Neural cell (in vitro differentiated cells): ENCODE measurements around the gene STARD13. TPM values are rescaled to one million over a fixed set of nuclear protein-coding genes. Genes with fewer than 3 reads are reported as not detected.

Experiments used
- H2AFZ ChIP-seq: fragments of 200-600, 300-800 bp; sonication (generic), shearing (Covaris generic); 2 replicates; pipeline ENCODE4 v1.6.0; 2014; ENCODE audit warnings: low read depth, mild to moderate bottlenecking, antibody characterized with exemption, low read length, moderate library complexity
- H3F3A ChIP-seq: fragments of 200-600 bp; shearing (Covaris generic); 2 replicates; pipeline ENCODE4 v1.6.1; 2016; ENCODE audit warnings: mild to moderate bottlenecking, moderate library complexity, mixed read lengths, antibody characterized with exemption, low read length; ENCODE audit not compliant: insufficient read depth, poor library complexity, severe bottlenecking
- H3K27ac ChIP-seq: fragments of 200-600, 300-800 bp; sonication (generic), shearing (Covaris generic); 2 replicates; pipeline ENCODE4 v1.5.1; 2014; ENCODE audit warnings: mild to moderate bottlenecking, low read length, moderate library complexity
- H3K27me3 ChIP-seq: fragments of 300-800, 200-600 bp; sonication (generic), shearing (Covaris generic); 2 replicates; pipeline ENCODE4 v1.6.0; 2014; ENCODE audit warnings: mild to moderate bottlenecking, low read depth, low read length, moderate library complexity; ENCODE audit not compliant: insufficient read depth
- H3K36me3 ChIP-seq: fragments of 300-800, 200-600 bp; sonication (generic), shearing (Covaris generic); 2 replicates; pipeline ENCODE4 v1.5.1; 2014; ENCODE audit warnings: mild to moderate bottlenecking, antibody characterized with exemption, low read length, moderate library complexity; ENCODE audit not compliant: insufficient read depth
- H3K4me2 ChIP-seq: fragments of 300-800, 200-600 bp; sonication (generic), shearing (Covaris generic); 2 replicates; pipeline ENCODE4 v1.6.0; 2014; ENCODE audit warnings: mild to moderate bottlenecking, low read length
- H3K4me3 ChIP-seq: fragments of 300-800, 200-600 bp; sonication (generic), shearing (Covaris generic); 2 replicates; pipeline ENCODE4 v1.5.1; 2014; ENCODE audit warnings: mild to moderate bottlenecking, low read length, moderate library complexity
- H3K79me2 ChIP-seq: fragments of 200-600 bp; shearing (Covaris generic); replicated peaks from 2 replicates; pipeline ENCODE4 v1.6.0; 2014; ENCODE audit warnings: mild to moderate bottlenecking, low read length, moderate library complexity; ENCODE audit not compliant: insufficient read depth
- H3K9ac ChIP-seq: fragments of 300-800, 200-600 bp; sonication (generic), shearing (Covaris generic); 2 replicates; pipeline ENCODE4 v1.6.1; 2016; ENCODE audit warnings: mild to moderate bottlenecking, low read length, mixed read lengths
- H3K9me2 ChIP-seq: fragments of 200-600 bp; shearing (Covaris generic); 2 replicates; pipeline ENCODE4 v1.6.1; 2016; ENCODE audit warnings: mild to moderate bottlenecking, low read length, mixed read lengths; ENCODE audit not compliant: insufficient read depth
- H3K9me3 ChIP-seq: fragments of 200-600, 300-800 bp; sonication (generic), shearing (Covaris generic); 2 replicates; pipeline ENCODE4 v1.6.1; 2016; ENCODE audit warnings: mild to moderate bottlenecking, mixed run types, low read length, moderate library complexity, mixed read lengths
- H4K20me1 ChIP-seq: fragments of 200-600 bp; shearing (Covaris generic); 2 replicates; pipeline ENCODE4 v1.6.1; 2016; ENCODE audit warnings: mild to moderate bottlenecking, mixed run types; ENCODE audit not compliant: insufficient read depth
- EP300 ChIP-seq: fragments of 450-650 bp; conservative IDR thresholded peaks from 2 replicates; pipeline ENCODE4 v1.6.1; 2014; ENCODE audit warnings: antibody characterized with exemption, mild to moderate bottlenecking, moderate library complexity; ENCODE audit not compliant: poor library complexity, severe bottlenecking
- EZH2 ChIP-seq: fragments of 200-600, 300-800 bp; shearing (Covaris generic), sonication (generic); IDR thresholded peaks from 2 replicates; pipeline ENCODE4 v1.6.1; 2014; ENCODE audit warnings: antibody characterized with exemption, low read length, borderline replicate concordance, mild to moderate bottlenecking; ENCODE audit not compliant: insufficient read depth, poor library complexity, severe bottlenecking
- MXI1 ChIP-seq: fragments of 450-650 bp; conservative IDR thresholded peaks from 2 replicates; pipeline ENCODE4 v1.6.1; 2014; ENCODE audit warnings: antibody characterized with exemption, mild to moderate bottlenecking; ENCODE audit not compliant: poor library complexity, severe bottlenecking
- POLR2AphosphoS5 ChIP-seq: IDR thresholded peaks from 2 replicates; pipeline ENCODE4 v1.6.1; 2012
- RAD21 ChIP-seq: fragments of 450-650 bp; conservative IDR thresholded peaks from 2 replicates; pipeline ENCODE4 v1.6.1; 2014; ENCODE audit warnings: antibody characterized with exemption, mild to moderate bottlenecking, moderate library complexity
- SMC3 ChIP-seq: fragments of 450-650 bp; conservative IDR thresholded peaks from 2 replicates; pipeline ENCODE4 v1.6.1; 2014; ENCODE audit warnings: antibody characterized with exemption, mild to moderate bottlenecking, moderate library complexity; ENCODE audit not compliant: poor library complexity
- TAF1 ChIP-seq: IDR thresholded peaks from 2 replicates; pipeline ENCODE4 v1.6.1; 2012; ENCODE audit warnings: low read depth
- polyA plus RNA-seq: library from polyadenylated mRNA; depleted of rRNA; stranded (reverse); fragments of >200 nt; gene quantifications from 2 replicates; pipeline ENCODE4 v1.2.3, GENCODE V29; 2014
- TF ChIP-seq, protein P1 (sequence below): IDR thresholded peaks from 2 replicates; pipeline ENCODE4 v1.6.1; 2012; ENCODE audit warnings: borderline replicate concordance
- TF ChIP-seq, protein P2 (sequence below): fragments of 450-650 bp; IDR thresholded peaks from 2 replicates; pipeline ENCODE4 v1.5.1; 2014; ENCODE audit warnings: antibody characterized with exemption, mild to moderate bottlenecking, moderate library complexity; ENCODE audit not compliant: poor library complexity, severe bottlenecking

STARD13 gene
- polyA plus RNA-seq, 1 donor from 2014 or later, result 0.05 TPM

DNA sequence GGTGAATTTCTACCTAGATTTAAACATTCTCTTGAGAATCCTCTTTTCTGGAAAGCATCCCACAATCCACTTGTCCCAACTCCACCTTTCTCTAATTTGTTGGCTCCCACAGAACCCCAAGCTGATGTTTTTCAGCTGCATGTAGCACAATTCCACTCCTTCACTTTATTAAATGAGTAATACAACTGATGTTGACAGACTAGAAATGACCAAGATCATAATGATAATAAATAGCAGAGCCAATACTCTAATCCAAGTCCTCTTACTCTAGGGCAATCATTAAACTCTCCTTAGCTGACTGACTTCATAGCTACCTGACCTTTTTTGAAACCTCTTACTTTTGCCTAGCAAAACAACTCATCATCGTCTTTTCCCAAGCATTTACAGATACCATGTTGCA lies 27.9 kb upstream of the STARD13 start:
- Histone ChIP-seq H4K20me1 (no peaks in the 10 kb centered on the region), H3K27me3 (no peaks in the 10 kb centered on the region), H3K9me3 (no peaks in the 10 kb centered on the region), H3K27ac (no peak overlapping the region), H3K9me2 (no peaks in the 10 kb centered on the region), H2AFZ (no peak overlapping the region), H3K36me3 (no peaks in the 10 kb centered on the region), H3K4me2 (no peak overlapping the region), H3K4me3 (no peak overlapping the region), H3F3A (no peaks in the 10 kb centered on the region), H3K79me2 (no peaks in the 10 kb centered on the region), H3K9ac (no peak overlapping the region)
- TF ChIP-seq RAD21, result no peak
- TF ChIP-seq MXI1, result no peak
- TF ChIP-seq POLR2AphosphoS5, result no peak
- no peak for TF ChIP-seq TAF1
- no peak for TF ChIP-seq EP300
- TF ChIP-seq, protein P1, sequence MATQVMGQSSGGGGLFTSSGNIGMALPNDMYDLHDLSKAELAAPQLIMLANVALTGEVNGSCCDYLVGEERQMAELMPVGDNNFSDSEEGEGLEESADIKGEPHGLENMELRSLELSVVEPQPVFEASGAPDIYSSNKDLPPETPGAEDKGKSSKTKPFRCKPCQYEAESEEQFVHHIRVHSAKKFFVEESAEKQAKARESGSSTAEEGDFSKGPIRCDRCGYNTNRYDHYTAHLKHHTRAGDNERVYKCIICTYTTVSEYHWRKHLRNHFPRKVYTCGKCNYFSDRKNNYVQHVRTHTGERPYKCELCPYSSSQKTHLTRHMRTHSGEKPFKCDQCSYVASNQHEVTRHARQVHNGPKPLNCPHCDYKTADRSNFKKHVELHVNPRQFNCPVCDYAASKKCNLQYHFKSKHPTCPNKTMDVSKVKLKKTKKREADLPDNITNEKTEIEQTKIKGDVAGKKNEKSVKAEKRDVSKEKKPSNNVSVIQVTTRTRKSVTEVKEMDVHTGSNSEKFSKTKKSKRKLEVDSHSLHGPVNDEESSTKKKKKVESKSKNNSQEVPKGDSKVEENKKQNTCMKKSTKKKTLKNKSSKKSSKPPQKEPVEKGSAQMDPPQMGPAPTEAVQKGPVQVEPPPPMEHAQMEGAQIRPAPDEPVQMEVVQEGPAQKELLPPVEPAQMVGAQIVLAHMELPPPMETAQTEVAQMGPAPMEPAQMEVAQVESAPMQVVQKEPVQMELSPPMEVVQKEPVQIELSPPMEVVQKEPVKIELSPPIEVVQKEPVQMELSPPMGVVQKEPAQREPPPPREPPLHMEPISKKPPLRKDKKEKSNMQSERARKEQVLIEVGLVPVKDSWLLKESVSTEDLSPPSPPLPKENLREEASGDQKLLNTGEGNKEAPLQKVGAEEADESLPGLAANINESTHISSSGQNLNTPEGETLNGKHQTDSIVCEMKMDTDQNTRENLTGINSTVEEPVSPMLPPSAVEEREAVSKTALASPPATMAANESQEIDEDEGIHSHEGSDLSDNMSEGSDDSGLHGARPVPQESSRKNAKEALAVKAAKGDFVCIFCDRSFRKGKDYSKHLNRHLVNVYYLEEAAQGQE, result no peak
- no peak for TF ChIP-seq EZH2

DNA sequence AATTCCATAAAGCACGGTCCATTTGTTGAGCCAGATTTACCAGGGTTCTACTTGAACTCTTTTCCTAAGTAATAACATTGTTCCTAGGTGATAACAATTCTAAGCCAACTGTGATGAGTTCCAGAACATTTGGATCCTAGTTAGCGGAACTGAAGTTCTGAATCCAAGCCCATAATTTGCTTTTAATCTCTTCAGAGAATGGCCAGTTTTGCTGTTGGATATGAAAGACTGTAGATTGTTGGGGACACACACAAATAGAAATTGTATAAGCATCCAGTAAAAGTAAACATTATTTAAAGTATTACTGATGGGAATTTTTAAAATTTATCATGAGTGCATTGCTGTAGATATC lies 27.3 kb upstream of the STARD13 start:
- no peaks in the 10 kb centered on the region for H3K36me3 ChIP-seq
- H3K27me3 ChIP-seq, result no peaks in the 10 kb centered on the region
- no peak overlapping the region for H3K27ac ChIP-seq
- no peak overlapping the region for H3K4me3 ChIP-seq
- H3K79me2 ChIP-seq, result no peaks in the 10 kb centered on the region
- H3K4me2 ChIP-seq, result no peak overlapping the region
- H4K20me1 ChIP-seq, result no peaks in the 10 kb centered on the region
- H2AFZ ChIP-seq, result no peak overlapping the region
- H3K9ac ChIP-seq, result no peak overlapping the region
- H3F3A ChIP-seq, result no peaks in the 10 kb centered on the region
- H3K9me3 ChIP-seq, result no peaks in the 10 kb centered on the region
- H3K9me2 ChIP-seq, result no peaks in the 10 kb centered on the region
- no peak for TF ChIP-seq RAD21
- TF ChIP-seq, protein P2, sequence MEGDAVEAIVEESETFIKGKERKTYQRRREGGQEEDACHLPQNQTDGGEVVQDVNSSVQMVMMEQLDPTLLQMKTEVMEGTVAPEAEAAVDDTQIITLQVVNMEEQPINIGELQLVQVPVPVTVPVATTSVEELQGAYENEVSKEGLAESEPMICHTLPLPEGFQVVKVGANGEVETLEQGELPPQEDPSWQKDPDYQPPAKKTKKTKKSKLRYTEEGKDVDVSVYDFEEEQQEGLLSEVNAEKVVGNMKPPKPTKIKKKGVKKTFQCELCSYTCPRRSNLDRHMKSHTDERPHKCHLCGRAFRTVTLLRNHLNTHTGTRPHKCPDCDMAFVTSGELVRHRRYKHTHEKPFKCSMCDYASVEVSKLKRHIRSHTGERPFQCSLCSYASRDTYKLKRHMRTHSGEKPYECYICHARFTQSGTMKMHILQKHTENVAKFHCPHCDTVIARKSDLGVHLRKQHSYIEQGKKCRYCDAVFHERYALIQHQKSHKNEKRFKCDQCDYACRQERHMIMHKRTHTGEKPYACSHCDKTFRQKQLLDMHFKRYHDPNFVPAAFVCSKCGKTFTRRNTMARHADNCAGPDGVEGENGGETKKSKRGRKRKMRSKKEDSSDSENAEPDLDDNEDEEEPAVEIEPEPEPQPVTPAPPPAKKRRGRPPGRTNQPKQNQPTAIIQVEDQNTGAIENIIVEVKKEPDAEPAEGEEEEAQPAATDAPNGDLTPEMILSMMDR, result no peak
- no peak for TF ChIP-seq SMC3
- no peak for TF ChIP-seq EP300
- TF ChIP-seq POLR2AphosphoS5, result no peak
- no peak for TF ChIP-seq MXI1
- TF ChIP-seq, protein P1, result no peak
- no peak for TF ChIP-seq TAF1
- TF ChIP-seq EZH2, result no peak
